NCI-H128 (cell line): ENCODE data around the gene RPLP2.
A peak's percentile ranks its signal among the peaks of the same experiment; 100 is the strongest.

ENCODE experiments used
- DNase-seq: peaks from one replicate; lab custom pipeline; 2025; ENCODE audit not compliant: unreplicated experiment; lab: John Stamatoyannopoulos, UW

The RPLP2 gene

DNA sequence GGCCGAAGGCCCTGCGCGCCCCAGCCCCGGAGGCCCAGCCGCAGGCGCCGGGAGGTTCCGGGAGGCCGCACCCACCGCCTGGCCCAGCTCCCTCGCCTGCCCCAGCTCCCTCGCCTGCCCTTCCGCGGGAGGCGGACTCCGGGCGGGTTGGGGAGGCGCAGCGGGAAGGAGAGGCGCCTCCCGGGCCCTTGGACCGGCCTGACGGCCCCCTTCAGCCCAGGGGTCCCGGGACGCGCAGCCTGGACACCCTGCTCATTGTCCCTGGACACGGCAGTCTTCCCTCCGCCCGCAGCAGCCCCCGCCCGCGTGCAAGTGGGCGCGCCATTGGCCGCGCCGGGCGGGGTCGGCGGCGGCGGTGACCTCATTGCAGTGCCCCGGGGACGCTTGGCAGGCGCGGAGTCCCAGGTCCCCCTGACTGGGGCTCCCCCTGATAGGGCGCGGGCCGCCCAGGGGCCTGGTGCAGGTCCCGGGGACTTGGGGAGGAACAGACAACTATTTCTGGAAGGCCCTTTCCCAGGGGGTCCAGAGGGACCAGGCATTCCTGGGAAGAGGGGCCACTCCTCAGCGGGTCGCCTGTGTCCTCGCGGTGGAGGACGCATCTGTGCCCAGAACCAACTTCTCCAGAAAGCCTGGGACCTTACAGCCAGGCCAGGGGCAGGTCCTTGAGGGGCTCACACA, 23.5 kb downstream of the RPLP2 start:
- no peak for DNase-seq

DNA sequence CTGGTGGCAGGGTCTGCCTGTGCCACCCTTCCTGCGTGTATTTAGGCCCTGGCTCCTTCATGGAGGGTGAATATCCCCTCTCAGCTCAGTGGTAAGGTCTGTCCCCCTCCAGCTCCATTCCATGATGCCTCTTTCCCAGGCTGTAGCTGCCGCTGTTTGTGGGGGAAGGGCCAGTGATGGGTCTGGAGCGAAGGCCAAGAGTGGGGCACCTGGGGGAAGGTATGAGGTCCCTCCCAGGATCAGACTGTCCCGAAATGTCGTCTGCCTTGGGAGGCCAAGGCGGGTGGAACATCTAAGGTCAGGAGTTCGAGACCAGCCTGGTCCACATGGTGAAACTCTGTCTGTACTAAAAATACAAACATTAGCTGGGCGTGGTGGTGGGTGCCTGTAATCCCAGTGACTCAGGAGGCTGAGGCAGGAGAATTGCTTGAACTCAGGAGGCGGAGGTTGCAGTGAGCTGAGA, 24.1 kb downstream of the RPLP2 start:
- no peak for DNase-seq

DNA sequence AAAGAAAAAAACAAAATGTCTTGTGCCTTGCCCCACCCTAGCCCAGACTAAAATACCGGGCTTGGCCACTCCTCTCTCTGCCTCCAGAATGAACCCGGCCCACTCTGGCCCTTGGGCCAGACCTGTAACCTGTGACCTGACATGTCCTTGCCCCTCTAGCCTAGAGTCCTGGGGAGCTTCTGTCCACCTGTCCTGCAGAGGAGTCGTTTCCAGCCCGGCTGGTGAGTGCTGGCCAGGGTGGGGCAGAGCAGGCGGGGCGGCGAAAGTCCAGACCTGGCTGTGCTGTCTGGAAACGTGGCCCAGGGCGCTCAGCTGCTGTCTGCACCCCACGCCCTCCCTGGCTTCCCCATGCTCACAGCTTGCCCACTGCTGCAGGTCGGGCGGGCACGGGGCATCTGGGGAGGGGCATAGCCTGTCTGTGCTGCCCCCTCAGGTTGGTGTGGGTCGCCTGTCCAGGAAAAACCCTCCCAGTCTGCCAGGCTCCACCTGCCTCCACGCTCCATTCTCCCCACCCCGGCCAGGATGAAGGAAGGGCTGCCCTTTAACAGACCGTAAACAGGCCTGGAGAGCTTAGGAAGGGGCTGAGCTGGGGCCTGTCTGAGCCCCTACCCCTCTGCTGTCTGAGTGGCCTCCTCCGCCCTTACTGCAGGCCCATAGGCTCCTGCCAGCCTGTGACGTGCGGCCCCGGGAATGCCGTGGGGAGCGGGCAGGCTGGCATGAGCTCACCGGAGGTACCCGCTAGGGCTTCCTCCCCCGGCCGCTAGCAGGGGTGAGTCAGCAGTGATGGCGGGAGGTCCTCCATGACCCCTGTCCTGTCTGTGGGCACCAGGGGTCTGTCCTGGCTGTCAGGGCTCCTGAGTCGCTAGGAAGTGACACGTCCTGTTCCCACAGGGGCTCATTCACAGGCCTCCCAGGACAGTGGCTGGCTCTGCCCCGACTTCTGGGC, 24.9 kb downstream of the RPLP2 start:
- DNase-seq, result no peak

DNA sequence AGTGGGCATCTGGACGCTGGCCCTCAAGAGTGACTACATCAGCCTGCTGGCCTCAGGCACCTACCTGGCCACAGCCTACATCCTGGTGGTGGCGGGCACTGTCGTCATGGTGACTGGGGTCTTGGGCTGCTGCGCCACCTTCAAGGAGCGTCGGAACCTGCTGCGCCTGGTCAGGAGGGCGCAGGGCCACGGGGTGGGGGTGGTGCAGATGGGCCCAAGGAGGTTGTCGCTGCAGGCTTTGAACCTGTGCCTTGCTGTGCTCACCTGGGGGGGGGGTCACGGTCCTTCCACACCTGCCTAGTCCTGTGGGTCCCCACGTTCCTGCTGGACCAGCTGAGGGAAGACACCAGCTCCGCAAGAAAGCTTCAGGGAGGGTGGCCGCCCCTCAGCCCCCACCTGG, 26.5 kb downstream of the RPLP2 start:
- DNase-seq, result no peak

DNA sequence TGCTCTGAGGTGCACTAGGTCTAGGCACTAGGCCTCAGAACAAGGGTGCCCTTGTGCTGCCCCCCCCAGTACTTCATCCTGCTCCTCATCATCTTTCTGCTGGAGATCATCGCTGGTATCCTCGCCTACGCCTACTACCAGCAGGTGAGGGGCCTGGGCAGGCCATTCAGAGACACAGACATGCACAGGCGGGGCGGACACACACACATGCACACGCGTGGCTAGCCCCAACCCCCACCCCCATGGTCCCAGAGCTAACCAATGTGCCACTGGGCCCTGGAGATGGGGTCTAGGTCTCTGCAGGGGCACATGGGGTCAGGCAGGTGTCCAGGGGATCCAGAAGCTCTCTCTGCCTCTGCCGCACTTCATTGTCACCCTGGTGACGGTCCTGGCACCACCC, 26.9 kb downstream of the RPLP2 start:
- no peak for DNase-seq

DNA sequence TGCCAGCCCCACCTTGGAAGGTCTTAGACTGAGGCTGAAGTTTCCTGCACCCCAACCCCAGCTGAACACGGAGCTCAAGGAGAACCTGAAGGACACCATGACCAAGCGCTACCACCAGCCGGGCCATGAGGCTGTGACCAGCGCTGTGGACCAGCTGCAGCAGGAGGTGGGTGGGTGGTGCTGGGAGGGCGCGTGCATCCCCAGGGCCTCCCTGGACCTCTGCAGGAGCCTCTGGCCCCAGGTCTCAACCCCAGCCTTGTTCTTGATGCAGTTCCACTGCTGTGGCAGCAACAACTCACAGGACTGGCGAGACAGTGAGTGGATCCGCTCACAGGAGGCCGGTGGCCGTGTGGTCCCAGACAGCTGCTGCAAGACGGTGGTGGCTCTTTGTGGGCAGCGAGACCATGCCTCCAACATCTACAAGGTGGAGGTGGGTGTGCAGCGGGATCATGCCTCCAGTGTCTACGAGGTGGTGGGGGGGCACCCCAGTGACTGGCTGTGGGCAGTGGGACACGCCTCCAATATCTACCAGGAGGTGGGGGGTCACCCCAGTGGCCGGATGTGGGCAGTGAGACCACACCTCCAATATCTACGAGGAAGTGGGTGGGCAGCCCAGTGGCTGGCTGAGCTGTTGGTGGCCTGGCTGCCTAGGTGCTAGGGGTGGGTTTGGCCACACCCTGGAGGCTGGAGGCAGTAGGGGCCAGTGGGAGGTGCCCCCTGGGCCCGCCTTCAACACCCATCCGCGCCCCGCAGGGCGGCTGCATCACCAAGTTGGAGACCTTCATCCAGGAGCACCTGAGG, 27.6 kb downstream of the RPLP2 start:
- DNase-seq, result no peak

DNA sequence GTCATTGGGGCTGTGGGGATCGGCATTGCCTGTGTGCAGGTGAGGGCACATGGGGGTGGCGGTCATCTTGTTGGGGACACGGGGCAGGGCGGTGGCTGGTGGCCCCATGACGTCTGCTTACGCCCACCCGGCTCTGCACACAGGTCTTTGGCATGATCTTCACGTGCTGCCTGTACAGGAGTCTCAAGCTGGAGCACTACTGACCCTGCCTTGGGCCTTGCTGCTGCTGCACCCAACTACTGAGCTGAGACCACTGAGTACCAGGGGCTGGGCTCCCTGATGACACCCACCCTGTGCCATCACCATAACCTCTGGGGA, 28.2 kb downstream of the RPLP2 start:
- DNase-seq, result no peak

DNA sequence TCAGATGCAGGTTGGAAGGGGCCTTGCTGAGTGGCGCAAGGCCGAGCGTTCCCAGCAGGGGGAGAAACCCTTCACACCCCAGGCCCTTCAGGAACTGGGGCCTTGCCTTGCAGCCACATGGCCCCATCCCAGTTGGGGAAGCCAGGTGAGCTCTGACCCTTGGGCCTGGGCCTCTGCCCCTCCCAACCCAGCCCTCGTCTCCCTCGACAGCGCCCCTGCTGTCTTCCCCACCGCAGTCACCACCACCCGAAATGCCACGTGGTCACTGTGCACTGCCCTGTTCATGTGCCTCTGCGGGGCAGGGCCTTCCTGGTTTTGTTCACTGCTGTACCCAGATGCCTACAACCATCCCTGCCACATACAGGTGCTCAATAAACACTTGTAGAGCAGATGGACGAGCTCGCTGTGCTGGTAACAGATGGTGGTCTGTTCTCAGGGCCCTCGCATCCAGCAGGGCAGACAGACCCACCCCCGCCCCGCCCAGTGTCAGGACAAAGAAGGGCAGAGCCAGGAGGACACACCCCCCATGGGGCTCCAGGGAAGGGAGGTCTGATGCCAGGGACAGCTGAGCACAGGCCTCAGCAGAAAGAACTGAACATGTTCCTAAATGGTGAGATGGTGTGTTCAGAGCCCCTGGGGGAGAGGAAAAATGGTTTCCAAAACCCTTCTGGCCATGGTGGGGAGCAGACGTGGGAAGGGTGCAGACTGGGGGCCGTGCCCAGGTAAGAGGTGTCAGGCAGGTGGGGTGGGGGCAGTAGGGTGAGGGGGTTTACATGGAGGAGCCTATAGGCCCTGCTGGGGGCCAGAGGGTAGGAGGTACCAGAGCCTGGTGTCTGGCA, 28.9 kb downstream of the RPLP2 start:
- DNase-seq, result no peak

DNA sequence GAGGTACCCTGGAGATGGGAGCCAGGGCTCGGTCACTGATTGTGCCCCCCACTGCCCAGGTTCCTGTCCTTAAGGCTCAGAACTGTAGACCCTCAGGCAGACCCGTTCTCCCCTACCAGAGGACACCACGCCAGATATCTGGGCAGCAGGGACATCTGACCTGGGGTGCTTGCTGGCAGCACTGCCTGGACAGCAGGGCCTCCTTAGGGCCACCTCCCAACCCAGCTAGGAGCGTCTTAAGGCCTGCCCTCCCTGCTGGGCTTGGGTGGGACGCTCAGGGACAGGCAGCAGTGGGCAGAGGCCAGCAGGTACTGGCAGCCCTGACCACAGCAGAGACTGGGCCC, 29.5 kb downstream of the RPLP2 start:
- no peak for DNase-seq

DNA sequence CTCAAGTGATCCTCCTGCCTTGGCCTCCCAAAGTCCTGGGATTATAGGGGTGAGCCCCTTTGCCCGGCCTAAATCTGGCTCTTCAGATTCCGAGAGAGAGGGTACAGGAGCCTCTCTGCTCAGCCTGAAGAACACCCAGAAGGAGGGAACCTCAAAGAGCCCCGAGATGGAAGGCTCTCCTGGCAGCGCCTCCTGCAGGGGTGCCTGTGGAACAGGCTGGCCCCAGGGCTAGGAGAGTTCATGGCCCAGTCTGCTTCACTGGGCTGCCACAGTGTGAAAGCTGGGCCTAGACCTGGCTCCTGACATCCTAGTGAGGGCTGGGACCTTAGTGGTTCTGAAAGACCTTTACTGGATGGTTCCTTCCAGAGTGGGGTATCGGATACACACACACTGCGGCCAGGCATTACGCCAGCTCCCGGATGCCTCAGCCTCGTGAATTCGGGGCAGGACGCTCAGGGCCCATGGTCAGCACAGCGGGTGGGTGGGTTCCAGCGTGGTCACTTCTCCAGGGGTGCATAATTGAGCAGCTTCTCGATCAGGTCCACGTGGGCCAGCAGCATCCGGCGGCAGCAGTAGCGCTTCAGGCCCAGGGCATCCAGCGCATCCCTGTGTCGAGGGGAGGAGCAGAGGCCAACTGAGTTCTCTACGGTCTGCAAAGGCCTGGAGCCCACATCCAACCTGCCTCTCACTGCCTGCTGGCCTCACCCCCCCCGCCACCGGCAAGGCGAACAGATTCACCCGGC, 30.3 kb downstream of the RPLP2 start:
- no peak for DNase-seq

DNA sequence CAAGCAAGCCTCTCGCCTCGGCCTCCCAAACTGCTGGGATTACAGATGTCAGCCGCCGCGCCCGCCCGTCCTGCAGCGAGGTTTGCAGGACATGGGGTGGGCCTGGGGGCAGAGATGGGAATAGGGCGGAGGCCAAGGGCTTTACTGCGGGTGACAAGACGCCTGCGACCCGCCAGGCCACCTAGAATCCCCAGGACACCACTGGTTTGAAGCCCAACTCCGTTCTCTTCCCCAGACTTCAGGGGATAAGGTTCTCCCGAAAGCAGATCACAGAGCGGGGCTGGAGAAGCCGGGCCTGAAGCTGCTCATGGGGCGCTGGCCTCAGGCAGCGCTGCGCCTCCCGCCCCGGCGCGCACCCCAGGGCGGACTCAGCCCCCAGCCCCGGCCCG, 32.2 kb downstream of the RPLP2 start:
- DNase-seq, result no peak

DNA sequence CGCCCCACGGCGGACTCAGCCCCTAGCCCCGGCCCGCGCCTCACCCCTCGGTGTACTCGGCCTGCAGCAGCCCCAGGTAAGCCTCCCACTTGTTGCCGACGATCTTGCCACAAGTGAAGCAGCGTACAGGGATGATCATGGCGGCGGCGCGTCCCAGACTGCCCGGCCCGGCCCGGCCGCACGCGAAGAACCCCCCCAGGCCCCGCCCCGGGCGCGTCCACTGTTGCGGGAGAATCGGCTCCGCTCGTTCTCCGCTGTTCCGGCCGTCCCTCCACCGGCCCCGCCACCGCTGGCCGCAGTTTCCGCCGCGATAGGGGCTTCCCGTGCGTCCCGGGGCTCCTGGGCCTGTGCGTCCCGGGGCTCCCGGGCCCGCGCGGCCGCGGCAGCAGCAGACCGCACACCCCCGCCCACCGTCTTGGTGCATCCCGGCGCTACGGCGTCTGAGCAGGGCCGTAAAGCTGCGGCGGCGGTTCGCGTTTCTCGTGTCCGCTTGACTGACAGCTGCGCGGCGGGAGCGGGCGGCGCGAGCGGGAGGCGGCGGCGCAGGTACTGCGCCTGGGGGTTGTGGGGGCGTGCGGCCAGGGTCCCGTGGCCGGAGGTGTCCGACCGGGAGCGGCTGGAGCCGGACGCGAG, 32.7 kb downstream of the RPLP2 start, which contains the start of the genes POLR2L and TSPAN4:
Gene POLR2L (minus strand): TSS at position 160 of the 633 bp plus-strand sequence. CDS start 21 bp downstream, at position 139.
Gene TSPAN4 (plus strand): TSS at position 483 of the 633 bp plus-strand sequence. CDS start 7,453 bp downstream, outside the sequence.
- peak; percentile 80 for DNase-seq

DNA sequence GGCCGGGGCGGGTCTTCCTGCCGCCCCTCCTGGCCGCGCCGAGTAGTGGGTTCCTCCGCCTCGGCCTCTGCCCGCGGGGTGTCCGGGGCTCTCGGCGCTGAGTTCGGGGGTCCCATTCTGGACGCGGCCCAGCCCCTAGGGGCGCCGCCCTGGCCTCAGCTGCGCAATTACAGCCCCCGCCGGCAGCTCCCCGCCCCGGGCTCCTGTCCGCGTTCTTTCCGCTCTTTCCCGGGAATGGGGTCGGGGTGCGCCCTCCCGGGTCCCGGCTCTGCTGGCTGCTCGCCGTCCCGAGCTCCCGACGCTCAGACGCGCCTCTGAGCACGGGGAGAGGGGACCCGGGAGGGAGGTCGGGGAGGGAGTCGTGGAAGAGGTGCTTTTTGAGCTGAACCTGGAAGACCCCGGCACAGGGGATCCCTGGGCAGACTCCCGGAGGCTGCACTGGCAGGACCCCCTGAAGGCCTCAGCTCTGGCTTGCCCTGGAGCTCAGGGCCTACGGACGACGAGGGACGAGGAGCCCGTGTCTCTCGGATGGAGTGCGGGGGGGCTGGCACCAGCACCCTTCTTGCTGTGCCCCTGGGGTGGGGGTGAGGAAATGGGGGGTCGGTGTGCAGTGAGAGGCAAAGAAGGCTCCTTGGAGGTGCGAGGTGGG, 33.4 kb downstream of the RPLP2 start:
- DNase-seq, result no peak

DNA sequence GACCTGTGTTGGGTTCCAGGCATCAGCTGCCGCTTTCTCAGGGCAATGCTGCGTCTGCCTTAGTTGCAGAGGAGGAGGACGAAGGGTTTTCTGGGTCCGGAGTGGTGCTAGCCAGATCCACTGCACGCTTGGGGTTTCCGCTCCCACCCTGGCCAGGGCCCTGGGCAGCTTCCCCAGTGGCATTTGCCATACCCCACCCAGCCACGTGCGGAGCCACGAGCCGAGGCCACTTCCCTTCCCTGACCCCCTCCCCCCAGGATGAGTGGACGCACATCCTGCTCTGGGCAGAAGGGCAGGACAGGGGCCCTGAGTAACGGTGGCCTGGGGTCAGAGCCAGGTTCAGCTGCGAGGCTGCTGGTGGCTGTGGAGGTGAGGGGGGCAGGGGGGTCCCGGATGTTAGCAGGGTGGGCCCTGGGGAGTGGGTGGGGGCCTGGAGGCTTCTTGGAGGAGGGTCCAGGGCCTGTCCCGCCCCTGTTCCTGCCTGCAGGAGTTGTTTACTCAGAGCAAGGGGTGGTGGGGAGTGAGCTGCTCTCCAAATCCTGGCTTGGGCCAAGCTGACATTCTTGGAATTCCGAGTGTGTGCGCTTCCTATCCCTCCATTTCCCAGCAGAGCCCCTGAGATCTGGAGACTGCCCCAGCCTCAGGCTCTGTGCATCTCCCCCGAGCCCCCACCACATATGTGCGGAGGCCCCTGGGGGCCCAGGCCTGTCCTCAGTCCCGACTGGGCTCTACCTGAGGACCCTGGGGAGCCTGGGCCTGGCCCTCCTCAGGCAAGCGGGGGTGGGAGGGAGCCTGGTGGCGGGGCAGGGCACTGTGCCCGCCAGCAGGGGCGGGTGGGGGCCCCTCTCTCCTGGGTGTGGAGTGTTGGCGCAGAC, 34.3 kb downstream of the RPLP2 start:
- no peak for DNase-seq

DNA sequence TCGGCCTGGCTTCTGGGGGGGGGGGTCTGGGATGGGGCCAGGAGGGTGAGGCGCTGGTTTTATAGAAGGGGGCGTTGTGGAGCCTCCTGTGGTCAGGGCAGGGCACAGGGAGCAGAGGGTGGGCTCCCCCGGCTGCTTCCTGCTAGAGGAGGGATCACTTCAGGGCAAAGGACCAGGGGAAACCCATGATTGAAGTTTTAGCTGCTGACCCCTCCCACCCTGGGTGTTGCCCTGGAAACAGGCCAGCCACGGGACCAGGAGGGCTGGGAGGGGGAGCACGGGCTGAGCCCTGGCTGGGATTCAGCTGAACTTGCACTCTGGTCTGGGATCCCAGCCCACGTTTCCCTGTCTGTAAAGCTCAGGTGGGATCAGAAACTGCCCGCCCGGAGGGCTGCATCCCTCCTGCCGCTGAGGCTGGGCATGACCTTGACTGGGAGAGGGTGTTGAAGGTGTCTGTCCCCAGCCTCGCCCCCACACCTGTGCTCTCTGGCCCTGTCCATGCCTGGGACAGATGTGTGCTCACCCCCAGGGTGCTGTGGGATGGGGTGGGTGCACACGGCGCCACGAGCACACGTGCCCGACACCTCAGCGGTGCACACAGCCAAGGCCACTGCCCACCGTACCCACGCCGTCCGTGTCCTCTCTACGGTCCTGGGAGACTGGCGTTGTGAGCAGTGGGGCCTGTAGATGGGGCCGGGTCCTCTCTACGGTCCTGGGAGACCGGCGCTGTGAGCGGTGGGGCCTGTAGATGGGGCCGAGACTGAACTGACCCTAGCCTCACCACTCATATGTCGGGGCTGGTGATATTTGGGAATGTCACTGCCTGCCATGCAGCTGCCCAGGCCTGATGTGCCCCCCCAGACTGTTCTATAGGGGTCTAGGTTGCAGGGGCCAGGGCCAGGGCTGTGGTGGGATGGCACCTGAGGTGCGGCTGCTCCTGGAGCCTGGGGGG, 35.2 kb downstream of the RPLP2 start:
- no peak for DNase-seq

DNA sequence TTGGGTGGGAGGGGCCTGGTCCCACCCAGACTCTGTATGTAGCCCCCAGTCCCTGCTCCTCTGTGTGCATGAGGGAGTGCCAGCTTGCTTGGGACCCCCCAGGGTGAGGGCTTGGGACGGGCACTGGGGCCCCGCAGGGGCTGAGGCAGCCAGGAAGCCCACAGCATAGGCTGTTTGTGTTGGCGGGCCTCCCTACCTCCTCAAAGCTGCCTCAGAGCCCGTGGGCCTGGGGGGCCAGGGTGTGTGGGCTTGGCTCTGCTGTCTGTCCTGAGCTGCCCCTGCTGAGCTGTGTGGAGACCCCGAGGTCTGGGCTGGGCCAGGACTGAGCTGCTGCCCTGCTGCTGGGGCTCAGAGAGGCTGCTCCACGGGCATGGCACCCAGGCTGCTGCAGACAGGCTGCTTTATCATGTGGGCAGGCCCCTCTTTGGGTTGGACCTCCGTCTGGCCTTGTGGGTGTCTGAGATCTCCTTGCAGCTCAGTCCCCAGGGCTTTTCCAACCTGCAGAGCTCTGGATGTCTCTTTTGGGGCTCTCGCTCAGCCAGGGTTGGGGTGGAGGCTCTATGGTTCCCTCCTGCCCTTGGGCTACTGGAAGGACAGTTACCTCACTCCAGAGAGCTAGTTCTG, 36.2 kb downstream of the RPLP2 start:
- DNase-seq, result no peak
